CD4-positive, alpha-beta T cell treated with Interleukin-17A for 4 hours (primary cell): Measurements from ENCODE around the gene GAS5.
"Not testable (repeated sequence)": the region's sequence is repeated elsewhere in the genome, so short reads cannot be mapped to it uniquely, and the experiment has no call there.

ENCODE experiments used
- DNase-seq: peaks from one replicate; pipeline ENCODE4 v3.0.0-alpha.2; 2020; ENCODE audit warnings: mixed read lengths

The GAS5 gene

DNA sequence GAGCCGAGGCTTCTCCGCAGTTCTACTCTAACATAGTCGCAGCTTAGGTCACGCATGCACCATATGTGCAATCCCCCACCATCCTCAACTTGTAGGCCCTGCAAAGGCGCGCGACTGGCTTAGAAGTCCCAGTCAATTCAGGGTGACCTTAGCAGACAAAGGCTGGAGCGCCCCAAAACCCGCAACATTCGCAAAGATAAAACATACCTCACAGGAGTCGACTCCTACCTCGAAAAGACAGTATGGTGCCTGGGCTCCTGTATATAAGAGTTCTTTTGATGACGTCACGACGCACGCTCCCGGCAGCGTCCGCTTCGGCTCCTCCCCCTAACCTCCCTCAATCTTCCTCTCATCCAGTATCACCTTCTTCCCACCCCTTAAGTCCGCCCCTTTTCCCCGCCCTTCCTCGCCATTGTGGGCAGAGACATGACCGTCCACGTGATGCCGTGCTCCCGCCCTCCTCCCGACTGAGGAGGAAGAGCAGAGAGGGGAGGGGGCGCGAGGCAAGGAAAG is at the start of gene GAS5:
Gene GAS5, minus strand, starts transcription at position 237 of the 513 bp plus-strand sequence.
- DNase-seq = peak; percentile 100

DNA sequence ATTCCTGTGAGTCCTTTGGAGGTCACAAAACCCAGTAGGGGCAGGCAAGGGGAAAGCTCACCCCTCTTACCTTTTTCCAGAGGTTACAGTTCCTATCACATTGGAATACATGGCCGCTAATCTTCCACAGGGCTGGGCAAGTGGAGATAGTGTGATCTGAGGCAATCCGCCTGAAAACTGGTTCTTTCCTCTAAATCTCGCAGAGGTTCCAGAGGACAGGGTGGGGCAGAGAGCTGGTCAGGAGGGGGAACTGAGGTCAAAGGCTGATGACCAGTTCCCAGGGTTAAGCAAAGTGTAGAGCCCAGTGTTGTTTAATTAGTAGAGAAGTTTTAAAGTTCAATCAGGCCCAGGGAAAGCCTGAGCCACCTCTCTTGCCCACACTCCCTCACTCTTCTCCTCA is 49.4 kb upstream of the GAS5 start, which contains the start of gene SERPINC1:
Gene SERPINC1, minus strand, starts transcription at position 179 of the 400 bp plus-strand sequence. Its CDS starts 68 bp downstream, at position 111.
- DNase-seq = no peak

DNA sequence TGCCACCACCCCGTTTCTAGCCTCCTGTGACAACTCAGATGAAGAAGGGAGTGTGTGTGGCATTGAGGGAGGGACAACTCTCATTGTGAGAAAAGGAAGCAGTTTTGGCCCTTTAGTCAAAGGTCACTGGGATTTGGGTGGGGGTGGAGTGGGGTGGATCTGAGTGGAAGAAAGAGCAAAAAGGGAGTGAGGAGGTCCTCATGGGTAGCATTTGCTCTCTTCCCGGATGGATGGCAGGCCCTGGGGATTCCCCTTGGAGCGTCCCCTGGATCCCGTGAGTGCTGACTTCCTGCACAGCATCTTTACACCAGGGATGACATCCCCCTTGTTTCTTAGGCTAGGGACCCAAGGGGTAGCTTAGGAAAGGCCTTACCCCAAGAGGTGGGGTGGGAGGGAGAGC is 48.9 kb upstream of the GAS5 start:
- no peak for DNase-seq

DNA sequence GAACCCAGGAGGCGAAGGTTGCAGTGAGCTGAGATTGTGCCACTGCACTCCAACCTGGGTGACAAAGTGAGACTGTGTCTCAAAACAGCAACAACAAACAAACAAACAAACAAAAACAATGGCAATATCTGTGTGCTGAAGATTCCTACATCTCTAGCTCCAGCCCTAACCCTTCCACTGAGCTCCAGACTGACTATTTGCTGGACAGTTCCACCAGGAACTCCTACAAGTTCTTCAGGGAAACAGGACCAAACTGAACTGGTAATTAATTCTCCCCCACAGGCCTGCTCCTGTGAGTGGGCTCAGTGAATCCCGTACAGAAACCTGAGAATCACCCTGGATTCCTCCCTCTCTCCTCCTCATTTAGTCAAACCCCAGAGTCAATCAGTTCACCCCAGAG is 47.8 kb upstream of the GAS5 start:
- no peak for DNase-seq

DNA sequence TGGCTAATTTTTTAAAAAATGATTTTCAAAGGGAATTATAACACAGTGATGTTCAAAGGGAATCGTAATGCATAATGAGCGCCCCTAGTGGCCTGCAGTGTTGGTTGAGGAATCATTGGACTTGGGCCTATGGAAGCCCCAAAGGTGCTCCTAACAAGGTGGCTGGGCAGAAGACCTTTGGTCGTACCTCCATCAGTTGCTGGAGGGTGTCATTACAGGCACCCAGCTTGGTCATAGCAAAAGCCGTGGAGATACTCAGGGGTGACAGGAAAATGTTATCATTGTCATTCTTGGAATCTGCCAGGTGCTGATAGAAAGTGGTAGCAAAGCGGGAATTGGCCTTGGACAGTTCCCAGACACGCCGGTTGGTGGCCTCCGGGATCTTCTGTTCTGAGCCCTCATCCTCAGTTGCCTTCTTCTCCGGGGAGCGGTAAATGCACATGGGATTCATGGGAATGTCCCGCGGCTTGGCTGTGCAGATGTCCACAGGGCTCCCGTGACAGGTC is 46.6 kb upstream of the GAS5 start:
- peak; percentile 42 for DNase-seq

DNA sequence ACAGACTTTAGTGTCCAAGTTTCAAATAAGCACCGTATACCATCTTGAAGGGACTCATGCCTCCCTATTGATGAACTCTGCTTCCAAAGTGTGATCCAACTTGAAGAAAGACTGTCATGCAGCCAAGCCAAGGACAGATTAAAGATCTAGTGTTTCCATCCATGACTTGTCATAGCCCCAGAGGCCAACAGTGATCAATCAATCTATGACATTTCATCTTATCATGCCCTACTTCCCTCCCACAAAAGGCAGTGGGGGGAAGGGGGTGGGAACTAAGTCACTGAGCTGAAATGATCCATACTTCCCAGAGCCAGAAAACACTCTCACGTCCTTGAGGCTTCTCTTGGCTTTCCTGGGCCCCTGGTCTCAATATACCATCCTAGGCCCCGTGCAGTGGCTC is 45.3 kb upstream of the GAS5 start:
- no peak for DNase-seq

DNA sequence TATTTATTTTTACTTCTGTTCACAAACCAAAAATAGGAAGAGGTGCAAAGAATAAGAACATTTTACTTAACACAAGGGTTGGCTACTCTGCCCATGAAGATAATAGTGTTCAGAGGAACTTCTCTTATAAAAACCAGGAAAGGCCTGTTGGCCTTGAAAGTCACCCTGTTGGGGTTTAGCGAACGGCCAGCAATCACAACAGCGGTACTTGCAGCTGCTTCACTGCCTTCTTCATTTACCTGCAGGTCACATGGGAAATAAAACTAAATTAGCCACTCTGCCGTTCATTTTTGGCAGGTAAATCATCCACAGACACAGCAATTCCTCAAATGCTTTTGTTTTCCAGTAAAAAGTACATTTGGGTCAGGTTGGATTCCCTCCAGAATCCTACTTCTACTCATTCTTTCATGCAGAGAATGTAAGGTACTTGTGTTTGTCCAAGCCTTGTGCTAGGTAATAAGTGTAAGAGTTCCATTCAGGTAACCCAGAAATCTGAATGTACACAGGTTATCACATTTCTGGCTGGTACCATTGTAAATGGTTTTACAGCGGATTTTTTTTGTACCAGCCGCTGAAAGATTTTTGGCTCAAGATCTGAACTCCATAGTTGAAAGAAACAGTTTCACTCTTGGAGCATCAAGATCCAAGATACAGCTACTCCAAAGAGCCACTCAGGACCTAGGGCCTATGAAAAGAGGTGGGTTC is 36.2 kb upstream of the GAS5 start:
- DNase-seq = no peak

DNA sequence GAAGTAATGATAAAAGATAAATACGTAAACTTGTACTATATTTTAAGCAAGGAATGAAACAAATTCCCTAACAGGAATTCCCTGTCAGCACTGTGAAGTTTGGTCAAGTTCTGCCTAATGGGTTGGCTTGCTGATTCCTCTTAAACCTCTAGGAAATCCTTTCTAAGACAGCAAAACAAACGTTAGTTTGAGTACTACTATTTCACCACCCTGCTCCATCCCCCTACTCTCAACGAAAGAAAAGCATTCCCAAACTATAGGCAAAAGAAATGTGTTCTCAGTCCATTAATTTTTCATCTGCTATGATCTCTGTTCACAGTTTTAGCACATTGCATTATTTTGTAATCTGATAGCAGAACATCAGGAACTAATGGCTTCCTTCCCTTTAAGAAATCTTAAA is 33.2 kb upstream of the GAS5 start:
- DNase-seq = no peak

DNA sequence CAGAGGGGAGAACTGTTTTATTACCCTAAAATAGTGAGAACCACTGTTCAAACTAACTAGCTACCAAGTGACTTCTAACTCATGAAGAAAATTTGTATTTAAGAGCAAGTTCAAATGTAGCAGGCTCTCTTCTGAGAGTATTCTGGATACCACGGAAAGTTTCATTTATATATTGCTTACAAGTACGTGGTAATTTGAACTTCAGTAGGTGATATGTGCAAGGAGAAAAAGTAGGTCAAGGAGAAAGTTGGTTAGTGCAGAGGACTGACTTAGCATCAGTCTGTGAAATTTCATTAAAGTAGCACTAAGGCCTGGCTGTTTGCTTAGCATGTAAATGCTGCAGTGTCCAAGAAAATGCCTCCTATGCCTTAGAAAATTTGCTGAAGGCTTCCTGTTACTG is 32.6 kb upstream of the GAS5 start:
- no peak for DNase-seq

DNA sequence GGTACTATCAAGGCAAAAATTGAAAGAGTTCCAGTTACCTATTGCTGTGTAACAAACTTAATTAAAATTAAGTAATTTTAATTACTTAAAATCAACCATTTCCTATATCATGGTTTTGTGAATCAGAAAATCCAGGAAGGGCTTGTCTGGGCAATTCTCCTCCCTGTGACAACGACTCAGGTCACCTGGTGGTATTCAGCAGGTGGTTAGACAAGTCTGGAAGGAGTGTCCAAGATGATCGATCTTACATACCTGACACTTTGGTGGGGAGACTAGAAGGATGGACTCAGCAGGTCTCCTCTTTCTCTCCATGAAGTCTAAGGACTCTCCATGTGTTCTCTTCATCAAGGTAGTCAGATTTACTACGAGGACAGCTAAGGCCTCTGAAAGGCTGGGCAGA is 26.4 kb upstream of the GAS5 start:
- DNase-seq = no peak

DNA sequence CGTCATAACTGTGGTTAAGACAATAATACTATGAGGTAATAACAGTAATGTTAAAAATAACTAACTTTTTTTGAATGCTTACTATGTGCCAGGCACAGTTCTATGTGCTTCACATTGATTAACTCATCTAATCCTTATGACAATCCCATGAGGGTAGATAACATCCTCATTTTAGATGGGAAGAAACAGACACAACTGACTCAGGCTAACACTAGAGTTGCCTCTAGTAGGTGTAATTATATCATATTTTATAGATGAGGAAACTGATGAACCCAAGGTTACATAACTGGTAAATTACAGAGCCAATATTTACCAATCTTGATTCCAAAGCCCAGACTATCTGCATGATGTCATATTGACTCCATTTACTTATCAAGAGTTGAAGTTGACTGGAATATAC is 25.8 kb upstream of the GAS5 start:
- no peak for DNase-seq

DNA sequence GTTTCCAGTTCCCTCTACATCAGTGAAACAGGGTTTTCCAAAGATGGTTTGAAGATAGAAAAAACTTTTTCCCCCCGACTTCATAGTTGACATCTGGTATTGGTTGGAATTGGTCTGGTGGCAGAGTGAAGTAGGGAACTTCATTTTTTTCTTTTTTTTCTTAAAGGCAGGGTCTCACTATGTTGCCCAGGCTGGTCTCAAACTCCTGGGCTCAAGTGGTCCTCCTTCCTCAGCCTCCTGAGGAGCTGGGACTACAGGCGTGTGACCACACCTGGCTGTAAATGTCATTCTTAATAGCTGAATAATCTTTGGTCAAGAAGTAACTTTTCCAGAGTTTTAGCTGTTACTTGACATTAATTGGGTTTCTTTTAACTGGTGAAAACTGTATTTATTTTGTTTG is 22.1 kb upstream of the GAS5 start:
- DNase-seq = no peak

DNA sequence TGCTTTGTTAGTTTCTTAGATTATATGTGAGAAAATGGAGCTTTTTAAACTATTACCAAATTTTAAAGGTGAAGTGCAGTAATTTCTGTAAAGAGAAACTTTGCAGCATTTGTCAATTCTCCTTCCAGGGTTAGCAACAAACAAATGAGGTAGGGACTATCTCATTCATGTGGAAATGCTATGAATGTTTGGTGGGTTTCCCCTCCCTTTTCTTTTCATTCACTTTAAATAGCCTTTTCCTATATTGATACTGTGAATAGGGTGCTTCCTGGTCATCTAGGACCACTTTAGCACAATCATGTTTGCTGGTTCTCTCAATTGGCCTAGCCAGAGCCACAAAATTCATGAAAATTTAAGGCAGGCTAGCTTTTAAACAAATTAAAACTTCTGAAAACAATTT is 21.0 kb upstream of the GAS5 start:
- no peak for DNase-seq

DNA sequence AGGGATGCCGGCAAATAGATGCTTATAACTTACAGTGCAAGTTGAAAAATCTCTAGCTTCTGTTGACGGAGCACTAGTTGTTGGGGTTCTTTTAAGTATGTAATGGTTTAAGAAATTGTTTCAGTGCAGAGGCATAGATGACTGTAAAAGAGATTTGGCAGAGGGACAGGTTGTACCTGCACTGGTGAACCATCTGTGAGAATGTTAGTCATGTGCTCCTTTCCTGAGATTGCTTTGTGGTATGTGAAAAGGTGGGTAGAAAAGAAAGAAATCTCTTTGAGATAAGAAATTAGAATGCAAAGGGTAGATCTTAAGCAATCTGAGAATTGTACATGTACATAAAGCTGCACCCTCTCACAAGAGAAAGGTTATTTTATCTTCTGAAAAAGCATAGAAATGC is 19.8 kb upstream of the GAS5 start:
- DNase-seq = no peak

DNA sequence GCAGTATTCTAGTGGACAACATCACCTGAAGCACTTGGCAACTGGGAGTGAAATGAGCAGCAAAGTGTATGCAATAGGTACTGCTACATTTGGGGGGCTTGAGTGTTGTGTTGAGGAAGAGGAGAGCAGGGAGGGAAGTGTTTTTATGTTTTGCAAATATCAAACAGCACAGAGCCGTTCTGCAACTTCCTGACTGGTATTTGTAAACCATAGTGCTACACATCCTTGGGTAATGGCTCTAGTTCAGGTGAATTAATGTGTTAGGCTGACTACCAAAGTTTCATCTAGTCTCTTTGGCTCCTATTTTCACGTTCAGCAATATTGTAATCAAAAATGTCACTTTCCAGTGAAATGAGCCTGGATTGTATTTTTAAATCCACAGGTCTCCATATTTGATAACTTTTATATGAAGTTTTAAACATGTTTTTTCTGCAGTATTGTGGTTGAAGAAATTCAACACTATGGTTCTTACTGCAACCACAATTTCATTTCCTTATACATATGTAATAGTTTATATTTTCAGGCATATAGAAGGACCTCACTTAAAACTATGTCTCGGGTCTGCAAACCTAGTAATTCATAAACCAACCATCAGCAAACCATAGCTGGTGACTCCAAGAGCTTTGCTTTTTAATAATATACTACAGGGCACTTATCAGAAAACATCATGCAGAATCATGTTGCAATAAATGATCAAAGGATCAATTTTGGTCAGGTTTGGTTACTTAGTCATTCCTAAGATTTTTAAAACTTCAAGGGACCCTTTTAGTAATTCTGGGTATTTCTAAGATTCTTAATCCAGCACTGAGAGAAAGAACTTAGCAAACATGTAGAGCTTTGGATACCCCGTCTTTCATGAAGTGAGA is 19.2 kb upstream of the GAS5 start:
- DNase-seq = no peak

DNA sequence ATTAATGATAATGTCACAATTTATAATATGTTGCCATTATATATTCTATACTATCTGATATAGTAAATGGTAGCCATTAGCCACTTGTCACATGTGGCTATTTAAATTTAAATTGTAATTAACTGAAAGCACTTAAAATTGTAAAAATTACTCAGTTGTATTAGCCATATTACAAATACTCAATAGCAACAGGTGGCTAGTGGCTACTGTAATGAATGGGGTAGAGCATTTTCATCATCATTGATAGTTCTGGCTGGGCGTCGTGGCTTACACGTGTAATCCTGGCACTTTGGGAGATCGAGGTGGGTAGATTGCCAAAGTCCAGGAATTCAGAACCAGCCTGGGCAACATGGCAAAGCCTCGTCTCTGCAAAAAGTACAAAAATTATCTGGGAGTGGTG is 16.9 kb upstream of the GAS5 start:
- no peak for DNase-seq

DNA sequence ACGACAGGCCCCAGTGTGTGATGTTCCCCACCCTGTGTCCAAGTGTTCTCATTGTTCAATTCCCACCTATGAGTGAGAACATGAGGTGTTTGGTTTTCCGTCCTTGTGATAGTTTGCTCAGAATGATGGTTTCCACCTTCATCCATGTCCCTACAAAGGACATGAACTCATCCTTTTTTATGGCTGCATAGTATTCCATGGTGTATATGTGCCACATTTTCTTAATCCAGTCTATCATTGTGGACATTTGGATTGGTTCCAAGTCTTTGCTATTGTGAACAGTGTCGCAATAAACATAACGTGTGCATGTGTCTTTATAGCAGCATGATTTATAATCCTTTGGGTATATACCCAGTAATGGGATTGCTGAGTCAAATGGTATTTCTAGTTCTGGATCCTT is 13.3 kb upstream of the GAS5 start:
- not testable (repeated sequence) for DNase-seq

DNA sequence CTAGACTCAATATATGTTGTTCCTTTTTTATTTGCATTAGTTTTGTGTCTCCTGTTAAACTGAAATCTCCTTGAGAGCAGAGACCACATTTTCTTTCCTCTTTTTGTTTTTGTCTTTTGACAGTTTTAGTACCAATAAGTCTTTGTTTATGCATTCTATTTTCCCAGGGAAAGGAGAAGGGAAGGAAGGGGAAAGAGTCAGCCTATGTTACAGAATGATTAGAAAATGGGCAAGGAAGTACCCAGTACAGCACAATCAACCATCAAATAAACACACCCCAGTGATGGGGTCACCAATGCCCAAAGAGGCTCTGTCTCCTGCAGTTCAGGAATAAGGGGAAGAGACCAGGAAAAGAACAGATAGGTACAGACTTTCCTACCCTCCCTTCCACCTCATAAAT is 10.5 kb upstream of the GAS5 start:
- DNase-seq = no peak

DNA sequence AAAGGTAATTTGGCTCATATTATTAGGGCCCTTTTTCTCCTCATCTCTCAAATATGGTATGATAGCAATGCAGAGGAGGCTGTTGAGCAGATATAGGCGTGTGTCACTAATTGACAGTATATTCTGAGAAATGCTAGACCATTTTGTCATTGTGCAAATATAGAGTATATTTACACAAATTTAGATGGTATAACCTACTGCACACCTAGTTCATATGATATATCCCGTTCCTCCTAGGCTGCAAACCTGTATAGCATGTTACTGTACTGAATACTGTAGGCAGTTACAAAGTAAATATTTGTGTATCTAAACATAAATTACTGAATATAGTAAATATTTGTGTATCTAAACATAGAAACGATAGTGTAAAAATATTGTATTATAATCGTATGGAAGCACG is 8.9 kb upstream of the GAS5 start:
- no peak for DNase-seq

DNA sequence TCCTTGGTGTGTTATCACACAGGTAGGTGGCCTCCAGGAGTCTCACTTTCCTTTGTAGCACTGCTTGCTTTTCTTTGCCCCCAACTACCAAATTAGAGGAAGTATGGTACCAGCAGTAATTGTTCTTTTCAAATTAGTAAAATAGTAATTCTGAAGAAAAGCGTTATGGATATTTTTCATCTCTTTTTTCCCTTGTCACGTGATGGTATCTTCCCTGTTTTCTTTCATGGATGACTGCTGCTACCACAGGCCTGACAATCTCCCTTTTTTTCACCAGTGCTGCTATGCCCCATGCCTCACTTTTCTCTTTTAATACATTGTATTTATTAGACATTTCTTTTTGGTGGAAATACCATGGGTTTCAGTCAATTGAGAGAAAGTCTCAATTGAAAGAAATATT is 3.7 kb upstream of the GAS5 start:
- no peak for DNase-seq

DNA sequence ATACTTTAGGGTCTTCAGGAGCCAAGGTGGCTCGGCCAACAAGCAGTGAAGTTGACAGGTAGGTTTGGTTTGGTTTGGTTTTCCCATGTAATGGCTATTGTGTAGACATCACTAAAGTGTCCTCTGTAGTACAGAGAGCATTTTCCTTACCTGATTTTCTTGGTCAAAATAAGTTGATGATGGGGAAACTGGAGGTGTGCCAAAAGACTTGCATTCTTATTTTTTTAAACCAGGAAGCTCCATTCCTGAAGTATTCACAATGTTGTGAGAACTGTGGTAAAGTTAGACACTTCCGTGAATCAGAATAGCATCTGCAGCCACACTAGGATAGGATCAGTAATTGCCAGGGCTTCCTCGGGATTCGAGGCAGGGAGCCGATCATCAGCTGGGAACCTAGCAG is 3.3 kb upstream of the GAS5 start:
- DNase-seq = no peak

DNA sequence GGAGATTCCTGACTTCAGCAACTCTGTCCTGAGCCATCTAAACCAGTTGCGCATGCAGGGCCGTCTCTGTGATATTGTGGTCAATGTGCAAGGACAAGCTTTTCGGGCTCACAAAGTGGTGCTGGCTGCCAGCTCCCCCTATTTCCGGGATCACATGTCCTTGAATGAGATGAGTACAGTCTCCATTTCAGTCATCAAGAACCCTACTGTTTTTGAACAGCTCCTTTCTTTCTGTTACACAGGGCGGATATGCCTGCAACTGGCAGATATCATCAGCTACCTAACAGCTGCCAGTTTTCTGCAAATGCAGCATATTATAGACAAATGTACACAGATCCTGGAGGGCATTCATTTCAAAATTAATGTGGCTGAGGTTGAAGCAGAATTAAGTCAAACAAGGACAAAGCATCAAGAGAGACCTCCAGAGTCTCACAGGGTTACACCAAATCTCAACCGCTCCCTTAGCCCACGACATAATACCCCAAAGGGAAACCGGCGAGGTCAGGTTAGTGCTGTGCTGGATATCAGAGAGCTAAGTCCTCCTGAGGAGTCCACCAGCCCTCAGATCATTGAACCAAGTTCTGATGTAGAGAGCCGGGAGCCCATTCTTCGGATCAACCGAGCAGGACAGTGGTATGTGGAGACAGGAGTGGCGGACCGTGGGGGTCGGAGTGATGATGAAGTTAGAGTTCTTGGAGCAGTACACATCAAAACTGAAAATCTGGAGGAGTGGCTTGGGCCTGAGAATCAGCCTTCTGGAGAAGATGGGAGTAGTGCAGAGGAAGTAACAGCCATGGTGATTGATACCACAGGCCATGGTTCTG is 2.7 kb upstream of the GAS5 start:
- peak; percentile 42 for DNase-seq

DNA sequence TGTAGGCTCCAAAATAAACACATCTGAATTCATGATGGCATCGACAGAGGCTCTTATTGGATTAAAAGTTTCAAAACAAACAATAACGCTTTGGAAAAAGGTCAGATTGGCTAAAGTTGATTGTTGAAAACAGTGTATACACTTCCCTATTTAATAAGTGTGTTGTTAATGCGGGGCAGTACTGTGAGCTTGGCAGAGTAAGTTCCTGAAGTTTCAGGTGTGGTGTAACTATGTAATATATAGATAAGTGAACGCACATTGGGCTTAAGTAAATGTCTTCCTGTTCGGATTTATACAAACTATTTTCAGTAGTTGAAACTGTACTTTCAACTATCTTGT is 1.2 kb upstream of the GAS5 start:
- DNase-seq = no peak
